Measurements from ENCODE around the gene PSAPL1.

PSAPL1 gene

GRCh38 chr4:7396186-7396910 lies 38.4 kb downstream of the PSAPL1 start:
- peak; percentile 1 for DNase-seq (ENCODE audit: low spot score)

DNA sequence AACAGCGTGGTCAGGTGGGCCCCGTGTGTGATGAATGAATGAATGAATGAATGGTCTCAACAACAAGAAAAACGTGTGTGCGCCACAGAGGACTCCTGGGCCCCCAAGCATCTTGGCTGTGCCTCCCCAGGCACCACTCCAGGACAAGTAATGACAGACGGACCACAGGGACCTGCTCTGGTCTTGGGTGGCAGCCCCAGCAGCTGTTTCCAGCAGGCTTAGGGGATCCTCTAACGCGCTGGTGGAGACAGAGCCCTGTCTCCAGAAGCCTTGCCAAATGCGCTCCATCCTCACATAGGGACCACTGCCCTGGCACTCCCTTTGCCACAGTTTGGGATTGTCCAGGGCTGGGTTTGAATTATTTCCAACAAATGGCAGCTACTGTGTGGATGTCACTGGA lies 39.1 kb downstream of the PSAPL1 start:
- DNase-seq (ENCODE audit: low spot score), result peak; percentile 3

DNA sequence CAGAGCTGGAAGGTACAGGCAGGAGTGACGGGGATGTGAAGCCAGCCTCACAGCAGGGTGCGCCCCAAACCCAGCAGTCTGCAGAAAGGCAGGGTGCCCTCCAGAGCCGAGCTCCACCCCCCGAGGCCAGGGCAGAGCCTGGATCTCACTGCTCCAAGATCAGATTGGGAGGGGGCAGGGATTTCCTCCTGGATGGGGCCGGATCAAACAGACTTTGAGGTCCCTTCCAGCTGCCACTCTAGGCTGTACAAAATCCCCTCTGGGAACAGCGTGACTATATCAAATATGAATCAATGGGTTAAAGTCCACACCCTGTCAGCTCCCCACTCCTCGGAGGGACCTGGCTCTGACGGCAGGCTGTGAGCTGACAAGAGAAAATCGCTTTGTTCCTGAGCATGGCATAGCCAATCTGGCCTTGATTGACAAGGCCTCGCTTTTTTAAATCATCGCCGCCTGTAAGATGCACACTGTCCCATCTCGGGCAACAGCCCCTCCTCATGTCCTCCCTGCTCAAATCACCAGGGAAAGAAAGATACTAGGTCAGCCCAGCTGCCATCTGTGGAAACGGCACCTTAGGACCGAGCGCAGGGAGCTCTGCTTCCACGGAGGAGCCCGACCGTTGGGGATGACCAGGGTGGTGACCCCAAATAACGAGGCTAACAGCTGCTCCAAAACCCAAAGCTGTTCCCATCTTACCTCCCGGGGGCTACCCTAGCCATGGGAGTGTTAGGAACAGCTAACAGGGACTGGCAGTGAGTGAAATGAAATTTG lies 39.9 kb downstream of the PSAPL1 start:
- DNase-seq (ENCODE audit: low spot score), result no peak

DNA sequence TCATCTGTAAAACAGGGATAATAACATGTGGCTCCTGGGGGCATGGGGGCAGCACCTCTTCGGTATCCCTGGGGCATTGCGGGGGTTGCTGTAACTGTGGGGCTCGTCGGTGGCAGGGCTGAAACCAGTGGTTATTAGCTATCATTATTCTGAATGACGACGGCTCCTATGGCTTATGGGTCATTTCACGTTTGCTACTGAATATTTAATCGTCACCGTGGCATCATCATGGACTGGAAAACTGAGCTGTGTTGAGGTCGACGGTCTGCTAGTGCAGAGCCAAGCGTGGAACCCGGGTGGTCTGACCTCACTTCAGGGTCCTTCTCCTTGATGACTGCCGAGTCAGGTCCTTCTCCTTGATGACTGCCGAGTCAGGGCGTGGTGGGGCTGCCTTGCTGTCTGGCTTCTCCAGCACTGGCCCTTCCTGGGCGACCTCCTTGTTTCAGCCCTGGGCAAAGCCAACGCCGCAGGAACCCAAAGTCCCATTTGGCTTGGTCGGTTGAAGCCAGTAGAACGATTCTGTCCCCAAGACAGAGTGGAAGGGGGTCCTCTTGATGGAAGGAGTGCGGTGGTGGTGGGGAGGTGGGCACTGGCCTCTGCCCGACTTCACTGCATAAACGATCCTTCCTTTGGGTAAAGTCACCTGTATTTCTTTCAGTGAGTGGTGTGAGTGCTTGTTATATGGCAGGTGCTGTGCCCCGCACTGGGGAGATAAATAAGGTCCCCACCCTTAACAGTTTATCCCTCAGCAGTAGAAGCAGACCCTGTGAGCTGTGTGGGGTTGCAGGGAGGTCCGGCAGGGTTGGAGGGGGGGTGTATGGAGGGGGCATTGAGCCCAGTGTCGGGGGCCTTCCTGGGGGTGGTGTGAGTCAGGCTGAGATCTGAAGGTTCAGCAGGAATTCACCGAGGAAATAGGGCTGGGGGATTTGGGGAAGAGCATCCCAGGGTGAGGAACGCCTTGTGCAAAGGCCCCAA lies 40.8 kb downstream of the PSAPL1 start:
- no peak for DNase-seq (ENCODE audit: low spot score)

DNA sequence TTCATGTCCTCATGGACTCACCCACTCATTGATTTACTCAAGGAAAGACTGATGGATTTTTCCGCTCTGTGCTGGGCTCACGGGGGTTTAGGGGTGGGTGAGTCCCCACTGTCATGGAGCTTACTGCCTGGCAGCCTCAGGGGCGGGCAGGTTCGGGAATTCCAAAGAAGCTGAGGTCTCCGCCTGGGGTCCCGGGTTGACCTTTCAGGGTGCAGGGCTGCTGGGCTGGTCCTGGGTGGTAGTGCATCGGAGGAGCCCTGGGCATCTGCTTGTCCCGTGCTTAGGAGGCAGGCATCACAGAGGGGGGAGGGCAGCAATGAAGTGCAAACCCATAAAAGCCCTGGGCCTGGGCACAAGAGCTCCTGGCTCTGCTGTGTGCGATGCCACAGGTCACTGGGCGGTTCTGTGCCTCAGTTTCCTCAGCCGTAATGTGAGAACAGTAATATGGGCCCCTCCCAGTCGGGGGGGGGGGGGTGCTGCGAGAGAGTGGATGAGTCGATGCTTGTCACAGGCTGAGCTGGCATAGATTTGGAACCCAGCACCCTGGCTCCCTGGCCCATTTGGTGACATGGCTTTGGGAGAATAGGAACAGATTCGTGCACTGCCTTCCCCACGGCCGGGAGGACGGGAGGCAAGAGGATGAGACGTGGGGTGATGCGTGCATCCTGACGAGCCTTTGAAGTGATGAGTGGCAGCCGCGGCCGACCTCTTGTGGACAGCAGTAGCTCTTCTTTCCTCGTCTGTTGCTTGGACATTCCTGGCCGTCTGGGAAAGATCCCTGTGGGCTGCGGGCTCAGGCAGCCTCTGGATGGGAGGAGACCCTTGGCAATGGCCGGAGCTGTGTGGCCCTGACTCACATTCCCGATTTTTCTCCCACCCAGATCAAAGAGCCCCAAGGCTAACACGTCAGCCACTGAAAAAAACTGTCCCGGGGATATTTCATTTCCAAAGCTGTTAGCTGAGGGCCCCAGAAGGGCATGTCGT lies 42.0 kb downstream of the PSAPL1 start:
- DNase-seq (ENCODE audit: low spot score), result no peak

DNA sequence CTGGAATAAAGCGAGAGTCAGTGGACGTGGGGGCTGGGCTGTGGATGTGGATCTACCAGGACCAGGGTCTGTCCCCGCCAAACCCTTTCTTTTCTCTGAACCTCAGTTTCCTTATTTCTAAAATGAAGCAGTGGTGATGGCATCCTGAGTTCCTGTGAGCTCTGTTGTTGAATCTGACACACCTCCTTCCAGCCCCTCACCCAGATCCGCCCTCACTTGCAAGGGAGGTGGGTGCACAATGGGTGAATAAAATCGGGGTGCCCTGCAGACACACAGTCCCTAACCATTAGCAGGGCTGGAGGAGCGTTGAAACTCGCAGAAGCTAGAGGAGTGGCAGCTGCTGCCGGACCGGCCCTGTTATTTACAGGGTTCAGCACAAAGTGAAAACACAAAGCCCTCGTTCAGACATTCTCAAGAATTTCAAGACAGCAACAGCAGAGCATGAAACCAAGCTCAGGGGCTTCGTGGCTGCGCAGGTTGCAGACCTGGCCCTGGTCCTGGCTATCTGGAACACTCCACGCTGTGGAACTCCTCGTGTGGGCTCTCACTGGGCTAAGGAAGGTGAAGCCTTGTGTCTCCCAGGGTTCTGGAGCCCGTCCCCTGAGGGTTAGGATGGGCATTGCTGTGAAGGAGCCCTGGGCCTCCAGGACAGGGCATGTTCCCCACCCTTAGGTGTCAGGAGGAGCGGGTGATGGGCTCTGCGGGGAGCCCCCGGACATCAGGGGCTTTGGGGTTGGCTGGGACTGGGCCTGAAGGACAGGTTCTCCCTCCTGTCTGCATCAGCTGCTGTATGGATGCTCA lies 42.9 kb downstream of the PSAPL1 start:
- no peak for DNase-seq (ENCODE audit: low spot score)

- DNase-seq (ENCODE audit: low spot score), result no peak
Measured at GRCh38 chr4:7390906-7391636, 43.7 kb downstream of the PSAPL1 start.

- peak; percentile 1 for DNase-seq (ENCODE audit: low spot score)
Measured at GRCh38 chr4:7390336-7390735, 44.4 kb downstream of the PSAPL1 start.

GRCh38 chr4:7389719-7390118 lies 45.0 kb downstream of the PSAPL1 start:
- peak; percentile 11 for DNase-seq (ENCODE audit: low spot score)

- no peak for DNase-seq (ENCODE audit: low spot score)
Measured at GRCh38 chr4:7389101-7389701, 45.5 kb downstream of the PSAPL1 start.

- no peak for DNase-seq (ENCODE audit: low spot score)
Measured at GRCh38 chr4:7388627-7389026, 46.1 kb downstream of the PSAPL1 start.

- DNase-seq (ENCODE audit: low spot score), result no peak
Measured at GRCh38 chr4:7387925-7388324, 46.8 kb downstream of the PSAPL1 start.

DNA sequence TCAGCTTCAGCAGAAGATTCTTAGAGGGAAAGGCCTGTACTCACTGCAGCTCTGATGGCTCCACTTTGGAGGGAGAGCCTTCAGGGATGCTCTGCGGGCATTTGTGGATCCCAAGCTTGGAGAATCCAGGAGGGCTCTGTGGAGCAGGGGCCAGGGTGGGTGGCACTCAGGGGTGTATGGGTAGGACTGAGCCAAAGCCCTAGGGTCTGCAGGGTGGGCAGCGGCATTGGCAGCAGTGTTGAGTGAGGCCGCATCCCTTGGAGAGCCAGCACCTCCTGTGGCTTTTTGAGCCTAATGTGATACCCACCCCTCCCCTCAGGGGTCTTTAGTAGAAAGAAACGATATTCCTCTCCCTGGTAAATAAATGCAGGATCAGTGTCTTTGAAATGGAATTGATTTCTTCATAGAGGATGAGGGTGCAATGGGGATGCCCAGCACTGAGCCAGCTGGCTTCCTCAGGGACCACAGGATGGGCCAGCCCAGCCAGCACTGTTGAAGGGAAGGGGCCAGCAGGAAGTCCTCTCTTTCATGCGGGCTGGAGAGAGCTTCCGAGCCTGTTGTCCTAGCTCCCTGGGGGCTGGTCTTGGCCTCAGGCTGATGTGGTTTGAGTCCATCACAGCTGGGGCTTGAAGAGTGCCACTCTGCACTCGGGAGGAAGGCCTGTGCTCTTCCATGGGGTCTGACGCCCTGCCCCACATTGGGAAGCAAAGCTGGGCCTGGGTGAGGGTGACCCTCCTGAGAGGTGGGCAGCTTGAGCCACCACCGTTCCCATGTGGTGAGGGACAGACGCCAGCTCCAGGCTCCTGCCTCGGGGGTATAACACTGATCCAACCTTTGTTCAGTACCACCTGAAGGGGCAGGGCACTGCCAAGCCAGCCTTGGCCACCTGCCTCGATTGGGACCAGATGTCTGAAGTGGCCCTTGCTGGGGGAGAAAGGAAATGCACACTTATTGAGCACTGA lies 49.5 kb downstream of the PSAPL1 start:
- peak; percentile 7 for DNase-seq (ENCODE audit: low spot score)

DNA sequence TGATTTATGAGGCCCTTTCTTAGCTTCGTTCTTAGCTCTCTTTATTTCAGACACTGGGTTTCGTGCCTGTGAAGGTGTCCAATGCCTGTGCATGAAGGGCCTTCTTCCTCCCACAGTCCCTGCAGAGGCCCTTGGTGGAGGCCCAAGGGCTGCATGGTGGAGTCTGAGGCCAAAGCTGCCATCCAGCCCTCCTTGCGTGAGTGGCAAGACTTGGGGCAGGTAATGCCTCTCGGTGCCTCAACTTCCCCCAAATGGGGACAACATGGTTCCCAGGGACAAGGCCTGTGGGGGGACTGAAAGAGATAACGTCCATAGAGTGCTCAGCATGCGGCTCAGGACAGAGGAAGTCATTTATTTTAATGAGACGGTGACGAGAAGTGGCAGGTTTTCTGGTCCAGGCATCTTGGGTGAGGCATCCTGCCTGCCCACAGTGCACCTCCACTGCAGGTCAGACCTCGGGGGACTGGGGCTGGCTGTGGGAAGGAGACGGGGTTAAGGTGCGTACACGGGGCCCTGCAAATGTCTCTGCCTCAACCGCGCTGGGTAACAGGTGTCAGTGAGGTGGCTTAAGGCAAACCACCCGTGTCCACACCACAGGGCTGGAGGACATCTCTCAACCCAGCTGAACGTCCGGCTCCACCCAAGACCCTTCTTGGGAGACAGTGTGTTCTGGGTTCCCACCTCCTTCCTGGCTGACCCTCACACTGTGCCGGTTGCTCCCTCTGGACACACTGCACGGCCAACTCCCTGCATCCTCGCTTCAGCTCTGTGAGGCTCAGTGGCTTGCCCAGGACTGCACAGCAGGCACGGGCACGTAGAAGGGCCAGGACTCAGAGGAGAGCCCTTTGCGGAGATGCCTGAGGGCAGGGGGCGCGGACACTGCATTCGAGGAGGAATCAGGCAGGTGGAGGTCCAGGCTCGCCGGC lies 50.5 kb downstream of the PSAPL1 start:
- peak; percentile 3 for DNase-seq (ENCODE audit: low spot score)

DNA sequence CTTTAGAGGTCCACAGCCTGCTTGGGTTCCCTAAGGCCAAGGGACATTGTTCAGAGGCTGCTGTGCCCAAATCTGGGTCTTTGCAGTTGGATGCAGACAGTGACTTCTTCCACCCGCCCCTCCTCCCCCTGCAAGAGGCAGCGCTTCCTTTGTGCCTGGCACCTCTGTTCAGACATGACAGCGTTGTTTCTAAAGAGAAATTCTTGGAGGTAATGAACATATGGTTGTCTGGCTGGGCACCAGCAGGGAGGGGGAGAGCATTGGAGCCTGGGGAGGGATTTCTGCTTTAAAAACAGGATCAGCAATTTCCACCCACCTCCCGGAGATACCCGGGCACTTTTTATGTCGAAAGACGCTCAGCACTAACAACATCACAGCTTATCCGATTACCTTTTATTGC lies 51.5 kb downstream of the PSAPL1 start:
- DNase-seq (ENCODE audit: low spot score), result no peak

DNA sequence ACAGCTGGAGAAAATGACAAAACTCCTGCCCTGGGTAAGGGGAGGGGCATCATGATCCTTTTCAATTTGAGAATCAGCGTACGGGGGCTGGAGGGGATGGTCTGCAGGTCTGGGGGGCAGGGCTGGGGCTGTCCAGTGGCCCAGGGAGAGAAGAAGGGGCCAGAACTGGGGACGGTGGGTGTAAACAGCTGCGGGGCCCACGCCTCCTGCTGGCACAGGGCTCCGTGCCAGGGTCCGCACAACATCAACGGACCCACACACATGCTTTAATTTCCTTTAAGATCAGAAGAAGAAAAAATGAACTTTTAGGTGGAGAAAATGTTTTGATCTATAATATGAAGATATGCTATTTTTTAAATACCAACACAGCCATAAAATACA lies 52.1 kb downstream of the PSAPL1 start:
- DNase-seq (ENCODE audit: low spot score), result no peak
